B cell (primary cell): Measurements from ENCODE around the gene MDGA2. TPM values are rescaled to one million over a fixed set of nuclear protein-coding genes. Genes with fewer than 3 reads are reported as not detected.
A peak's percentile ranks its signal among the peaks of the same experiment; 100 is the strongest.

Source experiments
- ATAC-seq: fragments of 200-7000 bp; cut with Tn5 transposase; one replicate; pipeline ENCODE4 v1.10.0; 2021; ENCODE audit warnings: low read depth, mild to moderate bottlenecking, moderate number of reproducible peaks, moderate library complexity
- CTCF ChIA-PET: fragments of 350-600 bp; sonication (Branson Sonifier 250); formaldehyde crosslinking; loops from one replicate; lab custom pipeline; 2021; ENCODE audit warnings: antibody characterized with exemption, inconsistent platforms; lab: Charles Lee
- POLR2A ChIA-PET: fragments of 350-600 bp; sonication (Branson Sonifier 250); formaldehyde crosslinking; loops from one replicate; lab custom pipeline; 2021; ENCODE audit warnings: antibody characterized with exemption; lab: Charles Lee
- DNase-seq: peaks from one replicate; pipeline ENCODE4 v3.0.0; 2013
- H2AFZ ChIP-seq: 2 replicates; pipeline ENCODE4 v1.6.1; 2012; ENCODE audit warnings: mild to moderate bottlenecking, low read depth, low read length; ENCODE audit not compliant: insufficient read depth, poor library complexity, severe bottlenecking
- H3K27ac ChIP-seq, 2 donors: 1 replicate in 1 of 2; 2 replicates in 1 of 2; pipeline ENCODE4 v1.5.1; 2012 to 2013; ENCODE audit warnings: low read length in 2 of 2, mild to moderate bottlenecking in 2 of 2, moderate library complexity in 1 of 2
- H3K27me3 ChIP-seq, 4 experiments: fragments of 200-600 bp in 1 of 4; sonication (generic) in 1 of 4; replicated peaks in 1 of 4; 1 replicate in 2 of 4; 2 replicates in 2 of 4; pipeline versions ENCODE4 v1.6.1 to v1.7.0; 2013 to 2016; ENCODE audit warnings: low read length in 3 of 4, mild to moderate bottlenecking in 2 of 4, mixed read lengths in 1 of 4, moderate library complexity in 1 of 4; ENCODE audit not compliant: insufficient read depth in 4 of 4, control insufficient read depth in 3 of 4; ENCODE audit errors: control extremely low read depth in 1 of 4
- H3K36me3 ChIP-seq, 2 experiments: replicated peaks in 1 of 2; 1 replicate in 1 of 2; 2 replicates in 1 of 2; pipeline versions ENCODE4 v1.6.1 to v1.7.1; 2013; ENCODE audit warnings: low read length in 1 of 2; ENCODE audit not compliant: insufficient read depth in 2 of 2, control insufficient read depth in 1 of 2; ENCODE audit errors: control extremely low read depth in 1 of 2, extremely low read depth in 1 of 2
- H3K4me1 ChIP-seq, 2 donors: fragments of 200-600 bp in 1 of 2; sonication (generic) in 1 of 2; 1 replicate in 1 of 2; 2 replicates in 1 of 2; pipeline versions ENCODE4 v1.5.1 to v1.6.1; 2013 to 2017; ENCODE audit warnings: low read length in 2 of 2; ENCODE audit not compliant: control insufficient read depth in 2 of 2, insufficient read depth in 2 of 2
- H3K4me2 ChIP-seq: replicated peaks from 2 replicates; pipeline ENCODE3; 2012; ENCODE audit warnings: mild to moderate bottlenecking, low read depth, low read length; ENCODE audit not compliant: poor library complexity, severe bottlenecking
- H3K4me3 ChIP-seq, 5 experiments: fragments of 200-600 bp in 1 of 5; sonication (generic) in 1 of 5; 1 replicate in 3 of 5; 2 replicates in 2 of 5; pipeline versions ENCODE4 v1.5.1 to v1.7.0; 2011 to 2016; ENCODE audit warnings: low read length in 4 of 5, mild to moderate bottlenecking in 4 of 5, low read depth in 2 of 5, control low read depth in 1 of 5, moderate library complexity in 1 of 5; ENCODE audit not compliant: insufficient read depth in 1 of 5; ENCODE audit errors: control extremely low read depth in 1 of 5, extremely low read depth in 1 of 5
- H3K79me2 ChIP-seq: fragments of 200-600 bp; sonication (generic); one replicate; pipeline ENCODE4 v1.6.0; 2016; ENCODE audit warnings: low read length; ENCODE audit not compliant: control insufficient read depth, insufficient read depth
- H3K9ac ChIP-seq: fragments of 200-600 bp; sonication (generic); 2 replicates; pipeline ENCODE4 v1.6.1; 2017; ENCODE audit warnings: mild to moderate bottlenecking, low read length, moderate library complexity
- H3K9me3 ChIP-seq, 3 donors: one replicate each; pipeline versions ENCODE4 v1.6.1 to v1.7.1; 2013; ENCODE audit warnings: low read length in 2 of 3; ENCODE audit not compliant: control insufficient read depth in 2 of 3, insufficient read depth in 1 of 3; ENCODE audit errors: control extremely low read depth in 1 of 3
- H4K20me1 ChIP-seq: 2 replicates; pipeline ENCODE4 v1.6.0; 2012; ENCODE audit warnings: mild to moderate bottlenecking, low read length; ENCODE audit not compliant: insufficient read depth, control insufficient read depth, poor library complexity, severe bottlenecking
- H3K27ac Mint-ChIP-seq: one replicate; pipeline ENCODE4 v1.8.0; 2021; ENCODE audit warnings: mixed read lengths
- H3K27me3 Mint-ChIP-seq: one replicate; pipeline ENCODE4 v1.8.0; 2021; ENCODE audit warnings: mixed read lengths
- H3K4me1 Mint-ChIP-seq: one replicate; pipeline ENCODE4 v1.8.0; 2021; ENCODE audit warnings: mixed read lengths
- H3K4me3 Mint-ChIP-seq: one replicate; pipeline ENCODE4 v1.8.0; 2021; ENCODE audit warnings: mixed read lengths
- H3K9me3 Mint-ChIP-seq: one replicate; pipeline ENCODE4 v1.8.0; 2022; ENCODE audit warnings: mixed read lengths; ENCODE audit not compliant: insufficient read depth
- EZH2 ChIP-seq: IDR thresholded peaks from 2 replicates; pipeline ENCODE4 v1.6.1; 2012; ENCODE audit warnings: borderline replicate concordance, low read depth, mild to moderate bottlenecking, moderate library complexity, low read length; ENCODE audit not compliant: insufficient read depth, poor library complexity, severe bottlenecking
- WGBS: methylation state at CpG from one replicate; pipeline ENCODE4 v1.1.5; 2013; ENCODE audit warnings: missing lambda C conversion rate; ENCODE audit not compliant: insufficient coverage; 5-methylcytosine and 5-hydroxymethylcytosine counted together
- intact Hi-C: fragments of 100-400 bp; cut with micrococcal nuclease; formaldehyde crosslinking; loops from one replicate; pipeline ENCODE4 v1.10.0; 2022
- polyA plus RNA-seq: library from polyadenylated mRNA; depleted of rRNA; stranded (reverse); fragments of >200 nt; gene quantifications from 2 replicates; pipeline ENCODE4 v1.2.3, GENCODE V29; 2012
- total RNA-seq, 2 donors: library from RNA; stranded (reverse); fragments of 120-200 nt in 1 of 2; gene quantifications; 1 replicate in 1 of 2; 2 replicates in 1 of 2; pipeline versions ENCODE4 v1.2.3 to v1.2.4, GENCODE V29; 2013 to 2022
- TF ChIP-seq, protein P1 (sequence below): fragments of 200-600 bp; IDR thresholded peaks from one replicate; pipeline ENCODE4 v1.8.0; 2022; ENCODE audit warnings: antibody characterized with exemption, mild to moderate bottlenecking

The MDGA2 gene
- total and polyA plus RNA-seq, 2 donors (not counting 1 experiment from before 2014, with no cell fraction given) = not detected

DNA sequence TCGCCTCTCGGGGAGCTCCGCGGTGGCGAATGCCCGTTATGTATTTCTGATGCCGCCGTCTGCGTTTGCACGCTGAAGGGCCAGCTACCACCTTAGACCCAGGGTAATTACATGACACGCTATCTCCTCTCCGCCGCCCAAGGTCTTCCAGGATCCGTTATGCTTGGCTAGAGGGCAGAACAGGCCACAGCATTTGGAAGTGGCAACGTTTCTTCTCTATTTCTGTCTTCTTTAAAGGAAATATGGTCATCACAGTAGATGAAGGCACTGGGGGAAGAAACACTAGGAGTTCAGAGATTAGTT lies 861 bp upstream of the MDGA2 start:
- Mint-ChIP-seq H3K4me1 (peaks cover 5% of the 10 kb centered on the region), H3K9me3 (no peaks in the 10 kb centered on the region), H3K4me3 (no peak overlapping the region), H3K27ac (no peak overlapping the region), H3K27me3 (peaks cover 28% of the 10 kb centered on the region)
- ATAC-seq (no peak), DNase-seq (no peak)
- H3K4me3 ChIP-seq = no peak overlapping the region
- peaks cover 0 to 9% (median 0%) of the 10 kb centered on the region in 3 donors for H3K9me3 ChIP-seq
- no peaks in the 10 kb centered on the region for H3K4me1 ChIP-seq
- intact Hi-C loops = no loop called here
- H3K36me3 ChIP-seq = no peaks in the 10 kb centered on the region
- no peak overlapping the region for H3K9ac ChIP-seq
- TF ChIP-seq EZH2 = no peak
- TF ChIP-seq, protein P1, sequence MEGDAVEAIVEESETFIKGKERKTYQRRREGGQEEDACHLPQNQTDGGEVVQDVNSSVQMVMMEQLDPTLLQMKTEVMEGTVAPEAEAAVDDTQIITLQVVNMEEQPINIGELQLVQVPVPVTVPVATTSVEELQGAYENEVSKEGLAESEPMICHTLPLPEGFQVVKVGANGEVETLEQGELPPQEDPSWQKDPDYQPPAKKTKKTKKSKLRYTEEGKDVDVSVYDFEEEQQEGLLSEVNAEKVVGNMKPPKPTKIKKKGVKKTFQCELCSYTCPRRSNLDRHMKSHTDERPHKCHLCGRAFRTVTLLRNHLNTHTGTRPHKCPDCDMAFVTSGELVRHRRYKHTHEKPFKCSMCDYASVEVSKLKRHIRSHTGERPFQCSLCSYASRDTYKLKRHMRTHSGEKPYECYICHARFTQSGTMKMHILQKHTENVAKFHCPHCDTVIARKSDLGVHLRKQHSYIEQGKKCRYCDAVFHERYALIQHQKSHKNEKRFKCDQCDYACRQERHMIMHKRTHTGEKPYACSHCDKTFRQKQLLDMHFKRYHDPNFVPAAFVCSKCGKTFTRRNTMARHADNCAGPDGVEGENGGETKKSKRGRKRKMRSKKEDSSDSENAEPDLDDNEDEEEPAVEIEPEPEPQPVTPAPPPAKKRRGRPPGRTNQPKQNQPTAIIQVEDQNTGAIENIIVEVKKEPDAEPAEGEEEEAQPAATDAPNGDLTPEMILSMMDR = no peak
- peaks cover 0 to 24% (median 10%) of the 10 kb centered on the region in 4 experiments for H3K27me3 ChIP-seq
- H3K27ac ChIP-seq = no peak overlapping the region
- no peak overlapping the region for H3K4me2 ChIP-seq
- H3K79me2 ChIP-seq = no peaks in the 10 kb centered on the region
- H4K20me1 ChIP-seq = no peaks in the 10 kb centered on the region
- ChIA-PET CTCF (no interaction called here), POLR2A (no interaction called here)
- 9% methylated on average over 13 of the region's 15 CpGs for WGBS
- no peak overlapping the region for H2AFZ ChIP-seq

DNA sequence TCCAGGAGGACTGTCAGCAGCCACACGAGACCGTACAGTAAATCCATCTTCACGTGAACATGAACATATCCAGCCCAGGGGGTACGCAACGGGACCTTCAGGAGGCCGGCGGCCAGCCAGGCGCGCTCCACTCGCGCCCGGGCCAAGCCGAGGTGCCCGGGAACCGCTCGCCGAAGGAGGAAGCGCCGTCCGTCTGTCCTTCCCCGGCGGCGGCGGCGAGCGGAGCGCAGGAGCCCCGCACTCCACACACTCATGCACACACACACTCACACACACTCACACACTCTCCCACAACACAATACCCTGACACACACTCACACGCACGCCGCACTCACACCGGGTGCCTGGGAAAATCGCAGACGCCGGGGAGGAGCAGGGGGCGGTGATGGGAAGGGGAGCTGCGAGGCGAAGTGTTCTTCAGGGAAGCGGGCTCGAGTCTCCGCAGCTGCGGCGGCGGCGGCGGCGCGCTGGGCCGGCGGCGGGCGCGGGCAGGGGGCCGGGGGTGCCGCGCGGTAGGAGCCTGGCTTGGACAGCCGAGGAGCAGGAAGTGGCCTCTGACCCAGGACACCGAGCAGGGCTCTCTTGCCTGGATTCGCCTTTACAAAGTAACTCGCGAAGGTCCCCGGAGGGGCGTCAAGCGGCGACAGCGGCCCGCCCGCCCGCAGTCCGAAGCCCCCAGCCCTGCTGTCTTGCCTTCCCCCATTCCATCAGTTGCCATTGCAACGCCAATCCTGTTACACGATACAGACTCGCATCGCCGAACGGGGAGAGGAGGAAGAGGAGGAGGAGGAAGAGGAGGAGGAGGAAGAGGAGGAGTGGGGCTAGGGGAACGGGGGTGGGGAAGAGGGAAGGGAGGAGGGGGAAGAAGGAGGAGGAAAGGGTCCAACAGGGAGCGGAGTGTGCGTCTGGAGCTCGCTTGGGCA lies 601 bp downstream of the MDGA2 start:
- no peak overlapping the region for H2AFZ ChIP-seq
- ChIA-PET POLR2A (no interaction called here), CTCF (no interaction called here)
- Mint-ChIP-seq H3K27me3 (peaks cover 34% of the 10 kb centered on the region), H3K4me1 (peaks cover 5% of the 10 kb centered on the region), H3K4me3 (no peak overlapping the region), H3K27ac (no peak overlapping the region), H3K9me3 (no peaks in the 10 kb centered on the region)
- DNase-seq = peak; percentile 2
- TF ChIP-seq, protein P1 = no peak
- TF ChIP-seq EZH2 = no peak
- intact Hi-C loops = no loop called here
- H3K79me2 ChIP-seq = no peaks in the 10 kb centered on the region
- no peaks in the 10 kb centered on the region for H4K20me1 ChIP-seq
- 10% methylated on average over 77 of the region's 81 CpGs for WGBS
- H3K27me3 ChIP-seq = peaks cover 0 to 24% (median 10%) of the 10 kb centered on the region in 4 experiments
- peaks cover 0 to 9% (median 0%) of the 10 kb centered on the region in 3 donors for H3K9me3 ChIP-seq
- no peak overlapping the region for H3K4me3 ChIP-seq
- no peaks in the 10 kb centered on the region for H3K4me1 ChIP-seq
- no peak overlapping the region for H3K9ac ChIP-seq
- ATAC-seq = no peak
- H3K27ac ChIP-seq = no peak overlapping the region
- H3K4me2 ChIP-seq = no peak overlapping the region
- no peaks in the 10 kb centered on the region for H3K36me3 ChIP-seq
